A549 (cell line): ENCODE measurements around the gene ZBTB43. TPM values are rescaled to one million over a fixed set of nuclear protein-coding genes. Genes with fewer than 3 reads are reported as not detected.

Experiments
- ATAC-seq, 2 experiments: fragments of 200-7000 bp in 1 of 2; fragments of >200 bp in 1 of 2; cut with Nextera tagmentation in 1 of 2; cut with Tn5 transposase in 1 of 2; 3 replicates each; pipeline versions ENCODE4 v1.8.0 to v1.9.1; 2018 to 2020; ENCODE audit warnings: mild to moderate bottlenecking in 1 of 2, moderate library complexity in 1 of 2
- CTCF ChIA-PET: fragments of 300-600 bp; sonication (Branson Sonifier 250); formaldehyde crosslinking; extraction: SDS; loops from one replicate; lab custom pipeline; 2021; ENCODE audit warnings: antibody characterized with exemption, inconsistent platforms; lab: Yijun Ruan, JAX
- POLR2A ChIA-PET: fragments of 350-600 bp; formaldehyde crosslinking; extraction: SDS; loops from one replicate; lab custom pipeline; 2021; ENCODE audit warnings: antibody characterized with exemption, inconsistent platforms; lab: Yijun Ruan, JAX
- DNase-seq, 2 experiments: peaks; one replicate each; pipeline versions ENCODE4 v3.0.0 to v3.0.0-alpha.2; 2011 to 2016; ENCODE audit warnings: low read depth in 1 of 2, low spot score in 1 of 2
- FAIRE-seq: peaks from 2 replicates; lab custom pipeline; 2011; peaks lifted over from hg19 to GRCh38; lab: Jason Lieb, UNC
- H3K27ac ChIP-seq, 2 experiments: fragments of >200 bp; sonication (Bioruptor Twin); formaldehyde crosslinking; 3 replicates each; pipeline ENCODE4 v1.5.1; 2016 to 2017
- H3K4me1 ChIP-seq: fragments of >200 bp; sonication (Bioruptor Twin); formaldehyde crosslinking; 3 replicates; pipeline ENCODE4 v1.6.1; 2016
- H3K4me2 ChIP-seq: fragments of >200 bp; sonication (Bioruptor Twin); formaldehyde crosslinking; 3 replicates; pipeline ENCODE4 v1.6.1; 2016
- H3K4me3 ChIP-seq: fragments of >200 bp; sonication (Bioruptor Twin); formaldehyde crosslinking; 3 replicates; pipeline ENCODE4 v1.5.1; 2016
- H3K9me3 ChIP-seq: fragments of >200 bp; sonication (Bioruptor Twin); formaldehyde crosslinking; 3 replicates; pipeline ENCODE4 v1.6.1; 2016
- ATOH8 ChIP-seq: fragments of 250-450 bp; sonication (Bioruptor Pico); IDR thresholded peaks from 2 replicates; pipeline ENCODE4 v1.5.0; 2020; ENCODE audit warnings: low read depth, mild to moderate bottlenecking, moderate library complexity
- BCL3 ChIP-seq: fragments of >200 bp; sonication (Bioruptor Twin); formaldehyde crosslinking; IDR thresholded peaks from 3 replicates; pipeline ENCODE4 v1.6.1; 2016
- BHLHE40 ChIP-seq: IDR thresholded peaks from 2 replicates; pipeline ENCODE4 v1.6.1; 2012; ENCODE audit warnings: low read depth, low read length, inconsistent platforms
- CHD4 ChIP-seq: fragments of 200-600 bp; sonication (generic); IDR thresholded peaks from 2 replicates; pipeline ENCODE4 v1.6.1; 2016; ENCODE audit warnings: antibody characterized with exemption, mild to moderate bottlenecking, borderline replicate concordance
- E2F6 ChIP-seq: IDR thresholded peaks from 2 replicates; pipeline ENCODE4 v1.6.1; 2012; ENCODE audit warnings: low read depth, borderline replicate concordance
- EP300 ChIP-seq, 2 experiments: fragments of >200 bp; sonication (Bioruptor Twin); formaldehyde crosslinking; IDR thresholded peaks; 2 replicates in 1 of 2; 3 replicates in 1 of 2; pipeline ENCODE4 v1.6.1; 2016 to 2017
- FOSL2 ChIP-seq, 2 experiments: fragments of 450-650 bp in 1 of 2; fragments of >200 bp in 1 of 2; sonication (Bioruptor Twin) in 1 of 2; formaldehyde crosslinking; IDR thresholded peaks; 2 replicates each; pipeline versions ENCODE4 v1.5.0 to v1.6.1; 2016 to 2020; ENCODE audit warnings: mild to moderate bottlenecking in 1 of 2, moderate library complexity in 1 of 2
- GATA3 ChIP-seq: IDR thresholded peaks from 2 replicates; pipeline ENCODE4 v1.6.1; 2012; ENCODE audit warnings: borderline replicate concordance
- HES2 ChIP-seq: fragments of >200 bp; sonication (Bioruptor Twin); formaldehyde crosslinking; IDR thresholded peaks from 2 replicates; pipeline ENCODE4 v1.6.1; 2016
- HOXA7 ChIP-seq: fragments of 250-450 bp; sonication (Bioruptor Pico); IDR thresholded peaks from 2 replicates; pipeline ENCODE4 v1.5.0; 2020; ENCODE audit warnings: mild to moderate bottlenecking, moderate library complexity
- KDM1A ChIP-seq: fragments of 200-600 bp; sonication (generic); IDR thresholded peaks from 2 replicates; pipeline ENCODE4 v1.6.1; 2016; ENCODE audit warnings: low read depth, mild to moderate bottlenecking
- MYC ChIP-seq: IDR thresholded peaks from 2 replicates; pipeline ENCODE4 v1.6.1; 2012; ENCODE audit warnings: mild to moderate bottlenecking, inconsistent platforms, low read length, improper control_type of control experiment, borderline replicate concordance
- POLR2AphosphoS2 ChIP-seq: conservative IDR thresholded peaks from 2 replicates; pipeline ENCODE4 v1.6.1; 2012; ENCODE audit warnings: low read length, improper control_type of control experiment, inconsistent platforms
- RARB ChIP-seq: fragments of 250-450 bp; sonication (Bioruptor Pico); IDR thresholded peaks from 2 replicates; pipeline ENCODE4 v1.8.0; 2021; ENCODE audit warnings: mild to moderate bottlenecking, moderate library complexity
- RCOR1 ChIP-seq: fragments of 150-350 bp; IDR thresholded peaks from 2 replicates; pipeline ENCODE4 v1.6.1; 2014; ENCODE audit warnings: antibody characterized with exemption, low read length, low read depth
- RFX5 ChIP-seq: fragments of 450-650 bp; IDR thresholded peaks from 2 replicates; pipeline ENCODE4 v1.7.1; 2014; ENCODE audit warnings: antibody characterized with exemption, mild to moderate bottlenecking, moderate library complexity
- SMC3 ChIP-seq: fragments of >200 bp; sonication (Bioruptor Twin); formaldehyde crosslinking; IDR thresholded peaks from 3 replicates; pipeline ENCODE4 v1.6.1; 2018; ENCODE audit warnings: inconsistent platforms
- TFCP2L1 ChIP-seq: fragments of 250-450 bp; sonication (Bioruptor Pico); IDR thresholded peaks from 2 replicates; pipeline ENCODE4 v1.5.0; 2021; ENCODE audit warnings: mild to moderate bottlenecking
- ZNF302 ChIP-seq: fragments of 250-450 bp; sonication (Bioruptor Pico); IDR thresholded peaks from 2 replicates; pipeline ENCODE4 v1.9.0; 2021; ENCODE audit warnings: inconsistent platforms, mild to moderate bottlenecking, moderate library complexity
- ZSCAN20 ChIP-seq: fragments of 250-450 bp; sonication (Bioruptor Pico); IDR thresholded peaks from 2 replicates; pipeline ENCODE4 v1.8.0; 2022; ENCODE audit warnings: mild to moderate bottlenecking, moderate library complexity
- WGBS: methylation state at CpG from one replicate; pipeline ENCODE4 v1.1.6; 2017; ENCODE audit errors: missing lambda C conversion rate; 5-methylcytosine and 5-hydroxymethylcytosine counted together
- polyA plus RNA-seq, 4 experiments: library from polyadenylated mRNA; depleted of rRNA in 3 of 4; stranded (reverse); fragments of >200 nt; fragmentation: RNase III in 1 of 4; extraction: RNeasy Plus Mini Kit Qiagen cat#74134 plus additional on column Dnase treatment in 1 of 4; gene quantifications; 2 replicates in 3 of 4; 3 replicates in 1 of 4; pipeline ENCODE4 v1.2.3, GENCODE V29; 2011 to 2017

ZBTB43 gene
- polyA plus RNA-seq, 2 of the 4 experiments (the other 2 are of a cell fraction), result 7.7 to 11.7 TPM

- DNase-seq (no peak), FAIRE-seq (no peak), ATAC-seq (no peak; a peak in 2 of 6 replicates)
- no peaks in the 10 kb centered on the region for H3K9me3 ChIP-seq
- WGBS, result 55% methylated on average over 5 of the region's 5 CpGs
- TF ChIP-seq RFX5 (no peak), CHD4 (no peak), E2F6 (no peak), FOSL2 (IDR thresholded peaks at IDR 0.05) (no peak), FOSL2 (CRISPR knock-in tag; IDR thresholded peaks at IDR 0.05) (no peak), RARB (CRISPR knock-in tag) (no peak), ZNF302 (CRISPR knock-in tag) (no peak), TFCP2L1 (CRISPR knock-in tag) (no peak), ATOH8 (no peak), HOXA7 (CRISPR knock-in tag) (no peak)
- H3K4me3 ChIP-seq, result no peak overlapping the region
- no peak overlapping the region for H3K27ac ChIP-seq
- H3K4me2 ChIP-seq, result no peak overlapping the region
- ChIA-PET POLR2A (no interaction called here), CTCF (interaction anchor here (0.9 to 1.6 kb wide), 4 partner anchors 17 to 50 kb away, joined by 3 to 8 read pairs (median 4); no protein-coding TSS in a partner anchor)
- H3K4me1 ChIP-seq, result no peaks in the 10 kb centered on the region
Measured at GRCh38 chr9:126756238-126756637, 48.6 kb upstream of the ZBTB43 start.

- ChIA-PET POLR2A (no interaction called here), CTCF (interaction anchor here (0.9 to 1.6 kb wide), 6 partner anchors 16 to 67 kb away, joined by 3 to 8 read pairs (median 4); no protein-coding TSS in a partner anchor)
- DNase-seq (no peak), FAIRE-seq (no peak), ATAC-seq (no peak)
- H3K27ac ChIP-seq, result no peak overlapping the region
- 54% methylated on average over 6 of the region's 6 CpGs for WGBS
- TF ChIP-seq HES2 (no peak), RCOR1 (no peak), HOXA7 (CRISPR knock-in tag) (no peak), ATOH8 (no peak), KDM1A (no peak), GATA3 (no peak), BHLHE40 (no peak), BCL3 (no peak), MYC (no peak), SMC3 (no peak), EP300 (IDR thresholded peaks at IDR 0.05) (no peak), POLR2AphosphoS2 (no peak), E2F6 (no peak), ZSCAN20 (CRISPR knock-in tag) (no peak)
- H3K4me2 ChIP-seq, result no peak overlapping the region
- H3K4me3 ChIP-seq, result no peak overlapping the region
- no peaks in the 10 kb centered on the region for H3K9me3 ChIP-seq
- H3K4me1 ChIP-seq, result no peaks in the 10 kb centered on the region
Measured at GRCh38 chr9:126756876-126757415, 47.9 kb upstream of the ZBTB43 start.
